SU-DHL-6 (cell line): ENCODE results near the gene FBLN5.

Experiments used
- H2AFZ ChIP-seq: fragments of 200-600 bp; sonication (generic); 2 replicates; pipeline ENCODE4 v1.6.1; 2014; ENCODE audit warnings: low read depth, mild to moderate bottlenecking, moderate library complexity, mixed read lengths, antibody characterized with exemption, low read length; ENCODE audit not compliant: severe bottlenecking
- H3F3A ChIP-seq: fragments of 200-600 bp; shearing (Covaris generic); 2 replicates; pipeline ENCODE4 v1.6.0; 2016; ENCODE audit warnings: antibody characterized with exemption, mild to moderate bottlenecking; ENCODE audit not compliant: insufficient read depth
- H3K27ac ChIP-seq: fragments of 200-600 bp; sonication (generic); 2 replicates; pipeline ENCODE4 v1.5.1; 2016; ENCODE audit warnings: low read depth, mild to moderate bottlenecking, low read length, moderate library complexity, mixed read lengths
- H3K27me3 ChIP-seq: fragments of 200-600 bp; sonication (generic), shearing (Covaris generic); 2 replicates; pipeline ENCODE4 v1.6.0; 2014; ENCODE audit warnings: mild to moderate bottlenecking, low read length
- H3K36me3 ChIP-seq: fragments of 200-600 bp; sonication (generic); 2 replicates; pipeline ENCODE4 v1.6.1; 2014; ENCODE audit warnings: mild to moderate bottlenecking, low read length, mixed read lengths
- H3K4me2 ChIP-seq: fragments of 300-600, 200-600 bp; shearing (Covaris generic), sonication (generic); 2 replicates; pipeline ENCODE4 v1.6.0; 2014; ENCODE audit warnings: low read length, low read depth, mild to moderate bottlenecking; ENCODE audit not compliant: poor library complexity, severe bottlenecking
- H3K4me3 ChIP-seq: fragments of 200-600 bp; sonication (generic); 2 replicates; pipeline ENCODE4 v1.5.1; 2014; ENCODE audit warnings: antibody characterized with exemption, low read length, mild to moderate bottlenecking, mixed read lengths; ENCODE audit not compliant: insufficient read depth, poor library complexity, severe bottlenecking
- H3K79me2 ChIP-seq: fragments of 200-600 bp; sonication (generic); 2 replicates; pipeline ENCODE4 v1.6.1; 2014; ENCODE audit warnings: mild to moderate bottlenecking, low read length, moderate library complexity; ENCODE audit not compliant: insufficient read depth
- H3K9ac ChIP-seq: fragments of 200-600 bp; sonication (generic); 2 replicates; pipeline ENCODE4 v1.7.0; 2014; ENCODE audit warnings: mild to moderate bottlenecking, low read length
- H3K9me2 ChIP-seq: fragments of 200-600 bp; sonication (generic); replicated peaks from 2 replicates; pipeline ENCODE4 v1.6.1; 2014; ENCODE audit warnings: low read length; ENCODE audit not compliant: insufficient read depth
- H3K9me3 ChIP-seq: fragments of 200-600 bp; sonication (generic); 2 replicates; pipeline ENCODE4 v1.6.1; 2014; ENCODE audit warnings: low read length, mixed read lengths; ENCODE audit not compliant: insufficient read depth
- H4K20me1 ChIP-seq: fragments of 200-600 bp; sonication (generic); 2 replicates; pipeline ENCODE4 v1.6.1; 2014; ENCODE audit warnings: low read depth, mild to moderate bottlenecking, antibody characterized with exemption, low read length, moderate library complexity, mixed read lengths
- EZH2phosphoT487 ChIP-seq: fragments of 200-600 bp; sonication (generic), shearing (Covaris generic); conservative IDR thresholded peaks from 2 replicates; pipeline ENCODE4 v1.6.1; 2018; ENCODE audit warnings: mild to moderate bottlenecking, antibody characterized with exemption, low read length, moderate library complexity, mixed read lengths
- TF ChIP-seq, protein P1 (sequence below): fragments of 200-600 bp; sonication (generic); IDR thresholded peaks from one replicate; pipeline ENCODE4 v1.5.1; 2017; ENCODE audit warnings: antibody characterized with exemption, mild to moderate bottlenecking, low read length, moderate library complexity; ENCODE audit not compliant: insufficient read depth, poor library complexity, severe bottlenecking

Gene FBLN5

DNA sequence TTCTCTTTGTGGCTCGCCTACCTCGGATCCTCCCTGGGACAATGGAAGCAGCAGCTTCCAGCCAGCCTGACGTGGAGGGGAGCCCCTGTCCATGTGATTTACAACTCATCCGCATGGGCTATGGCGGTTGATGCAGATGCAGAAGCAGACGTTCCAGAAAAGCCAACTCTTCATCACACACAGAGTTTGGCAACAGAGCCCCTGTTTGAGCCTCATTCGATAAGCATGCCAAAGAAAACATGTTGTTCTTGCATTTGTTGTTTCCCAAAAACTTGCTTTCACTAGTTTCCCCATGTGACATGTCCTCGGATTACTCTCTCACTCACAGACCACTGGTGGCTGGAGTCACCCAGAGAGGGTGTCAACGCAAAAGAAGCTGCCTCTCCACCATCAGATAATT, 63.7 kb downstream of the FBLN5 start:
- H3K9ac ChIP-seq, result no peak overlapping the region
- no peak overlapping the region for H2AFZ ChIP-seq
- no peak overlapping the region for H3K4me3 ChIP-seq
- no peaks in the 10 kb centered on the region for H3K9me3 ChIP-seq
- H3K27me3 ChIP-seq, result no peaks in the 10 kb centered on the region
- TF ChIP-seq, protein P1, sequence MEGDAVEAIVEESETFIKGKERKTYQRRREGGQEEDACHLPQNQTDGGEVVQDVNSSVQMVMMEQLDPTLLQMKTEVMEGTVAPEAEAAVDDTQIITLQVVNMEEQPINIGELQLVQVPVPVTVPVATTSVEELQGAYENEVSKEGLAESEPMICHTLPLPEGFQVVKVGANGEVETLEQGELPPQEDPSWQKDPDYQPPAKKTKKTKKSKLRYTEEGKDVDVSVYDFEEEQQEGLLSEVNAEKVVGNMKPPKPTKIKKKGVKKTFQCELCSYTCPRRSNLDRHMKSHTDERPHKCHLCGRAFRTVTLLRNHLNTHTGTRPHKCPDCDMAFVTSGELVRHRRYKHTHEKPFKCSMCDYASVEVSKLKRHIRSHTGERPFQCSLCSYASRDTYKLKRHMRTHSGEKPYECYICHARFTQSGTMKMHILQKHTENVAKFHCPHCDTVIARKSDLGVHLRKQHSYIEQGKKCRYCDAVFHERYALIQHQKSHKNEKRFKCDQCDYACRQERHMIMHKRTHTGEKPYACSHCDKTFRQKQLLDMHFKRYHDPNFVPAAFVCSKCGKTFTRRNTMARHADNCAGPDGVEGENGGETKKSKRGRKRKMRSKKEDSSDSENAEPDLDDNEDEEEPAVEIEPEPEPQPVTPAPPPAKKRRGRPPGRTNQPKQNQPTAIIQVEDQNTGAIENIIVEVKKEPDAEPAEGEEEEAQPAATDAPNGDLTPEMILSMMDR, result no peak
- TF ChIP-seq EZH2phosphoT487, result no peak
- H3K36me3 ChIP-seq, result no peaks in the 10 kb centered on the region
- H4K20me1 ChIP-seq, result no peaks in the 10 kb centered on the region
- H3K79me2 ChIP-seq, result no peaks in the 10 kb centered on the region
- no peak overlapping the region for H3K4me2 ChIP-seq
- H3K27ac ChIP-seq, result no peak overlapping the region
- no peaks in the 10 kb centered on the region for H3K9me2 ChIP-seq
- no peaks in the 10 kb centered on the region for H3F3A ChIP-seq

DNA sequence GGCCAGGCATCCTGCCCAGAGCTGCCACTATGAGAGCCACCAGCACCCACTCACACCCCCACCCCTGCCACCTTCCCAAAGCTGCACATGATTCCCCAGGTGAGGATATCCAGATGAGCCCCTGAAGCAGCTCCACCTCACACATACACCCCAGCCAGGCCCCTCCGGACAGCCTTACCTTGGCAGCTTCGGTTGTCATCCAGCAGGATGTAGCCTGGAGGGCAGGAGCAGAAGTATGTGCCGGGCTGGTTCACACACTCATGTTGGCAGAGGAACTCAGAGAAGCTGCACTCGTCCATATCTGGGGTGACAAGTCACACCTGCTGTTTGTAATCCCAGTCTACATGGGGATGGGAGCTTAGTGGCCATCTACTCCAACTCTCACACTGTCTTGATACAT, 64.7 kb downstream of the FBLN5 start:
- Histone ChIP-seq H3K79me2 (no peaks in the 10 kb centered on the region), H4K20me1 (no peaks in the 10 kb centered on the region), H3K27me3 (no peaks in the 10 kb centered on the region), H3K36me3 (no peaks in the 10 kb centered on the region), H3K9me3 (no peaks in the 10 kb centered on the region), H2AFZ (no peak overlapping the region), H3F3A (no peaks in the 10 kb centered on the region), H3K4me3 (no peak overlapping the region), H3K4me2 (no peak overlapping the region), H3K9me2 (no peaks in the 10 kb centered on the region), H3K27ac (no peak overlapping the region), H3K9ac (no peak overlapping the region)
- TF ChIP-seq, protein P1, result no peak
- no peak for TF ChIP-seq EZH2phosphoT487

DNA sequence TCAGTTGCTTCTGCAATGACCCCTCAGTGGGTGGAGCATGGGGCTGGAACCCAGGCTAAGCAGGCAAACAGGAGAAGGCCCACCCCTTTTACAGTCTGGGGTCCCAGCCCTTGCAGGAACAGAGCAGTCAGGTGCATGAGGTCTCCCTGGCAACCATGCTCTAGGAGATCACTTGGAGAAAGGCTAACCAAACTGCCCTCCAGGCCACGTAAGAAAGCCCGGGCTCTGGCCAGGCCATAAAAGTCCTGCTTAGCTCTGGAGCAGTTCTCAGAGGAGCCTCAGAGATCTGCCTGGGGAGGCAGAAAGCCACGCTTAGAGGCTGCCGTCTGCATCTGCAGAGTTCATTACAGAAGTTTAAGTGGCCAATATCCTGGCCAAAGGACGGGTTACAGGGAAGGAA, 65.1 kb downstream of the FBLN5 start:
- Histone ChIP-seq H3K9me3 (no peaks in the 10 kb centered on the region), H2AFZ (no peak overlapping the region), H3K9ac (no peak overlapping the region), H3F3A (no peaks in the 10 kb centered on the region), H3K27ac (no peak overlapping the region), H3K4me2 (no peak overlapping the region), H3K27me3 (no peaks in the 10 kb centered on the region), H3K36me3 (no peaks in the 10 kb centered on the region), H4K20me1 (no peaks in the 10 kb centered on the region), H3K79me2 (no peaks in the 10 kb centered on the region), H3K4me3 (no peak overlapping the region), H3K9me2 (no peaks in the 10 kb centered on the region)
- TF ChIP-seq EZH2phosphoT487, result no peak
- TF ChIP-seq, protein P1, result no peak

DNA sequence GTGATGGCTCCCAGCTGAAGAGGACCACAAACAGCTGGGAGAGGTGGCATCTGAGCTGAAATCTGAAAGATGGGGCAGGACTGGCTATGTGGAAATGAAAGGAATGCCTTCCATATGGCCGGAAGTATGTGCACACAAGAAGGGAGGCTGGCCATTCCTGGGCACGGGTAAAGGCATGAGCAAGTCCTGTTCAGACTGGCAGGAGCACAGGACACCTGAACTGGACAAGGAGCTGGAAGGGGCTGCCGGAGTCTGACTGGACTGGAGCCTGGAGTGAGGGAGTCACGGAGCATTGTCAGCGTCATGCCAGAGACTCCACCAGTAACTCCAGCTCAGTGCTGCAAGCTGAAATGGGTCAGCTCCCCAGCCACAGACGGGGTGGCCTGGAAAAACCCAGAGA, 68.3 kb downstream of the FBLN5 start:
- TF ChIP-seq, protein P1, result no peak
- TF ChIP-seq EZH2phosphoT487, result no peak
- Histone ChIP-seq H3K4me3 (no peak overlapping the region), H3K9ac (no peak overlapping the region), H3K36me3 (no peaks in the 10 kb centered on the region), H3K27me3 (no peaks in the 10 kb centered on the region), H3K27ac (no peak overlapping the region), H3K4me2 (no peak overlapping the region), H4K20me1 (no peaks in the 10 kb centered on the region), H3K79me2 (no peaks in the 10 kb centered on the region), H3F3A (no peaks in the 10 kb centered on the region), H2AFZ (no peak overlapping the region), H3K9me2 (no peaks in the 10 kb centered on the region), H3K9me3 (no peaks in the 10 kb centered on the region)
